Measurements from ENCODE around the gene LDHAL6B. TPM values are rescaled to one million over a fixed set of nuclear protein-coding genes. Genes with fewer than 3 reads are reported as not detected.

The LDHAL6B gene
- total and polyA plus RNA-seq, 2 of the 8 experiments (the other 6 are each of a cell fraction or from before 2014, with no cell fraction given), result not detected

DNA sequence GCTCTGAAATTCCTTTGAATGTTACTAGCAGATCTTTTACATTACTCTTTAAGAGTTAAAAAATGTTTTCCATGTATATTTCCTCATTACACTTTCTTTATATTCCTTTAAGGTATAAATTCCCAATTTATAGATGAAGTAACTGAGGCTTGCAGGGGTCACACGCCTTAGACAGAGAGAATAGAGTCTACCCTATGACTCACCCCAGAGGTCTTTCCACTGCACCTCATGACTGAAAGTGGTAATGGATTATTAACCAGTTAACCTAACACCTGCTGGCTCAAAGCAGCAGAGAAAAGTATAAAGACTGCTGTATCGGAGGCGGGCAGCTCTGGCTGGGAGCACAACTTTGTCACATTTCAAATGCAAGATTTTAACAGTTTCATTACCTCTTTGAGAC lies 37.7 kb downstream of the LDHAL6B start:
- Histone ChIP-seq H3K4ac (replicated peaks; ENCODE audit: insufficient read length, low read depth, low read length) (no peak overlapping the region), H2BK12ac (ENCODE audit: low read depth, low read length) (no peak overlapping the region), H3K14ac (ENCODE audit: insufficient read length) (no peak overlapping the region), H3K79me2 (ENCODE audit: control insufficient read depth in 1 of 2, insufficient read depth in 2 of 2, low read length in 2 of 2) (no peaks in the 10 kb centered on the region), H3K9ac (replicated peaks in 1 of 4; ENCODE audit: extremely low read depth in 1 of 4, low read depth in 3 of 4, low read length in 3 of 4) (no peak overlapping the region), H2BK5ac (ENCODE audit: low read depth, low read length) (no peak overlapping the region), H3K56ac (replicated peaks; ENCODE audit: insufficient read length, low read depth, low read length) (no peak overlapping the region), H4K5ac (ENCODE audit: insufficient read length, low read depth, low read length) (no peak overlapping the region), H3K23ac (ENCODE audit: insufficient read length) (no peak overlapping the region), H3K23me2 (ENCODE audit: low read depth, low read length) (no peaks in the 10 kb centered on the region), H3K79me1 (ENCODE audit: low read depth, low read length) (no peaks in the 10 kb centered on the region; the same call in 1 of the 2 replicates), H2AFZ (ENCODE audit: low read length) (no peak overlapping the region), H3K18ac (ENCODE audit: extremely low read depth, low read length) (no peak overlapping the region), H3K27me3 (replicated peaks in 1 of 4; ENCODE audit: control insufficient read depth in 3 of 4, extremely low read depth in 1 of 4, insufficient read depth in 3 of 4, low read length in 3 of 4) (no peaks in the 10 kb centered on the region), H3K4me2 (ENCODE audit: insufficient read depth in 1 of 2, low read depth in 2 of 2, low read length in 2 of 2) (no peak overlapping the region), H4K20me1 (replicated peaks in 1 of 2; ENCODE audit: control insufficient read depth in 1 of 2, insufficient read depth in 2 of 2, low read length in 2 of 2) (peaks cover 0 to 1% of the 10 kb centered on the region in 2 experiments), H3K4me1 (replicated peaks in 1 of 4; ENCODE audit: control insufficient read depth in 3 of 4, insufficient read depth in 4 of 4, low read length in 3 of 4) (peaks cover 0 to 4% (median 1%) of the 10 kb centered on the region in 4 experiments; a peak in 2 of 7 replicates), H4K91ac (replicated peaks; ENCODE audit: insufficient read length, low read length) (no peak overlapping the region), H3K4me3 (ENCODE audit: extremely low read depth in 1 of 4, insufficient read depth in 2 of 4, low read depth in 3 of 4, low read length in 4 of 4) (no peak overlapping the region), H2BK20ac (ENCODE audit: low read length) (no peak overlapping the region), H3K27ac (ENCODE audit: low read depth, low read length) (no peak overlapping the region), H4K8ac (ENCODE audit: extremely low read depth, insufficient read depth, low read length) (no peak overlapping the region), H3K9me3 (ENCODE audit: insufficient read depth in 2 of 2, low read depth in 1 of 2, low read length in 1 of 2) (no peaks in the 10 kb centered on the region), H2BK15ac (ENCODE audit: low read length) (no peak overlapping the region), H2AK5ac (ENCODE audit: low read depth, low read length) (no peak overlapping the region), H3K36me3 (ENCODE audit: control insufficient read depth in 2 of 4, insufficient read depth in 4 of 4, low read length in 3 of 4) (0 out of 8 replicates have a peak, but pooled peaks cover 0 to 2% (median 0%) of the 10 kb centered on the region in 4 experiments), H2BK120ac (replicated peaks; ENCODE audit: low read depth, low read length) (no peak overlapping the region)
- no peak for FAIRE-seq
- WGBS, 2 experiments (ENCODE audit: extremely low coverage in 1 of 2, insufficient coverage in 1 of 2, insufficient read length in 1 of 2, insufficient replicate concordance in 2 of 2, low coverage in 1 of 2, low lambda C conversion rate in 2 of 2, missing lambda C conversion rate in 1 of 2), result 83% methylated on average over 3 of the region's 3 CpGs; no CpG with 5 or more reads in 1 of the 2 experiments
- no peak for DNase-seq (ENCODE audit: low read depth in 1 of 2, low spot score in 2 of 2)
- ChIA-PET POLR2A (ENCODE audit: partially characterized antibody) (interaction anchor here (1.4 kb wide), 1 partner anchor 129 kb away, joined by 4 read pairs; the partner anchor contains the start of gene MYO1E), CTCF (ENCODE audit: partially characterized antibody) (interaction anchor here (1.0 to 5.2 kb wide), 5 partner anchors 11 to 249 kb away, joined by 3 to 46 read pairs (median 5); no protein-coding TSS in a partner anchor)
- TF ChIP-seq EP300 (IDR thresholded peaks at IDR 0.05; ENCODE audit: borderline replicate concordance in 1 of 2, low read depth in 2 of 2, low read length in 2 of 2) (no peak), KDM4A (IDR thresholded peaks at IDR 0.05; ENCODE audit: low read depth, low read length, severe bottlenecking) (no peak), SP4 (IDR thresholded peaks at IDR 0.05; ENCODE audit: low read length) (no peak), BRCA1 (IDR thresholded peaks at IDR 0.05; ENCODE audit: low read depth, low read length) (no peak), RFX5 (IDR thresholded peaks at IDR 0.05; ENCODE audit: borderline replicate concordance, low read depth, low read length) (no peak), TCF12 (IDR thresholded peaks at IDR 0.05; ENCODE audit: low read depth, low read length) (no peak), SRF (IDR thresholded peaks at IDR 0.05; ENCODE audit: low read depth, low read length) (no peak), CBX8 (IDR thresholded peaks at IDR 0.05; ENCODE audit: borderline replicate concordance, low read depth, low read length) (no peak), KDM1A (IDR thresholded peaks at IDR 0.05; ENCODE audit: borderline replicate concordance, low read length) (no peak), TBP (IDR thresholded peaks at IDR 0.05; ENCODE audit: low read depth, low read length) (no peak), NRF1 (IDR thresholded peaks at IDR 0.05; ENCODE audit: low read depth, low read length) (no peak), POU5F1 (IDR thresholded peaks at IDR 0.05; ENCODE audit: low read depth, low read length) (no peak), CHD1 (IDR thresholded peaks at IDR 0.05; ENCODE audit: low read depth, low read length) (no peak)
- TF ChIP-seq, protein P1, sequence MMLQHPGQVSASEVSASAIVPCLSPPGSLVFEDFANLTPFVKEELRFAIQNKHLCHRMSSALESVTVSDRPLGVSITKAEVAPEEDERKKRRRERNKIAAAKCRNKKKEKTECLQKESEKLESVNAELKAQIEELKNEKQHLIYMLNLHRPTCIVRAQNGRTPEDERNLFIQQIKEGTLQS (IDR thresholded peaks at IDR 0.05; ENCODE audit: insufficient read depth, low read depth, low read length), result no peak

Measured in H1 (cell line).